Activated CD4-positive, CD25-positive, alpha-beta regulatory T cell treated with anti-CD3 and anti-CD28 coated beads, Interleukin-2, amount 50 U/mL, for 72 hours (primary cell): ENCODE measurements around the gene PRKN.
"Not testable (repeated sequence)": the region's sequence is repeated elsewhere in the genome, so short reads cannot be mapped to it uniquely, and the experiment has no call there.

ENCODE experiments used
- DNase-seq: peaks from one replicate; pipeline ENCODE4 v3.0.0; 2021

The PRKN gene

GRCh38 chr6:161826512-161826911 lies 901.1 kb downstream of the PRKN start:
- no peak for DNase-seq

DNA sequence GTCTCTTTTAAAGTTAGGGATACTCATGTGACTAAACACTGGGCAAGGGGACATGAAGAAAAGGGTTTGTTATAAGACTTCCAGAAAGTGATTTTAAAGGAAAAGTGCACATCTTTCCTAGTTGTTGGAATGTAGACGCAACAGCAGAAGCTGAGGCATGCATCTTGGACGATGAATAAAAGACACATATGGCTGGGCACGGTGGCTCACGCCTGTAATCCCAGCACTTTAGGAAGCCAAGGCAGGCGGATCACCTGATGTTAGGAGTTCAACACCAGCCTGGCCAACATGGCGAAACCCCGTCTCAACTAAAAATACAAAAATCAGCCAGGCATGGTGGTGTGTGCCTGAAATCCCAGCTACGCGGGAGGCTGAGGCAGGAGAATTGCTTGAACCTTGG lies 905.4 kb downstream of the PRKN start:
- not testable (repeated sequence) for DNase-seq

DNA sequence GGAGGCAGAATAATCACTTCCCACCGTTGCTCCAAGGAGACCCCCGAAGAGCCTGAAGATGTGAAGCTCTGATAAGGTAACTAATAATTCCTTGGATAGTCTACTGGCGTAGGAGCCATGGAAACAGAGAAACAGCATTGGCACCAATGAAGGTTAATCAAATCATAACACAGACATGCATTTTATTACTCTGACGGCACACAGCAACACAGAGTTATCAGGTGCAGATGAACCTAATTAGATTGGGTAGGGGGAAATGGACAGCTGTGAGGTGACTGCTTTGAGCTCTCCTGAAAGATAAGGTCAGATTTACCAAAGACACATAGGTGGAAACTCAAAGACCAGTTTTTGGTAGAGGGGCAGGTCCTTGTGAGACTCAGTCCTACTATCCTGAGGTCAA lies 909.7 kb downstream of the PRKN start:
- DNase-seq: no peak

DNA sequence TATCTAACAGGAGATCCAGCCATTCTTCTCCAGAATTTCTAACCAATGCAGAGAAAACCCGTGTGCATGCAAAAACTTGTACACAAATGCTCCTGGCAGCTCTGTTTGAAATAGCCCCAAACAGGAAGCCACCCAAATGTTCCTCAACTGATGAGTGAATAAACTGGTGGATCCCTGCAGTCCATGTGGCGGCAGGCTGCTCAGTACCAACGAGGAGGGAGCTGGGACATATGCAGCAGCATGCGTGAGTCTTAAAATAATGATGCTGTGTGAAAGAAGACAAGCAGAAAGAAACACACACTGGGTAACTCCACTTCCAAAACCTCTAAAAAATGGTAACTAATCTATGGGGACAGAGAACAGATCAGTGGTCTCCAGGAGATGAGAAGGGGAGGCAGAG lies 911.6 kb downstream of the PRKN start:
- DNase-seq: no peak

GRCh38 chr6:161813156-161813555 lies 914.4 kb downstream of the PRKN start:
- no peak for DNase-seq

DNA sequence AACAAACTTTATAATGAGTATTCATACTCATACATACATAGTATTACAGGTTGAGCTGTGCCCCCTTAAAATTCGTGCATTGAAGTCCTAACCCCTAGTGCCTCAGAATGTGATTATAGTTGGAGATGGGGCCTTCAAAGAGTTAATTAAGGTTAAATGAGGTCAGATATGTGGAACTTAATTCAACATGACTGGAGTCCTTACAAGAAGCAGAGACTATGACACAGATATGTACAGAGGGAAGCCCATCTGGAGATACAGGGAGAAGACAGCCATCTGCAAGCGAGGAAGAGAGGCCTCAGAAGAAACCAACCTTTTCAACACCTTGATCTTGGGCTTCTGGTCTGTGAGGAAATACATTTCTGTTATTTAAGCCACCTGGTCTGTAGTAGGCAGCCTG lies 917.6 kb downstream of the PRKN start:
- no peak for DNase-seq

GRCh38 chr6:161804838-161805237 lies 922.7 kb downstream of the PRKN start:
- no peak for DNase-seq

DNA sequence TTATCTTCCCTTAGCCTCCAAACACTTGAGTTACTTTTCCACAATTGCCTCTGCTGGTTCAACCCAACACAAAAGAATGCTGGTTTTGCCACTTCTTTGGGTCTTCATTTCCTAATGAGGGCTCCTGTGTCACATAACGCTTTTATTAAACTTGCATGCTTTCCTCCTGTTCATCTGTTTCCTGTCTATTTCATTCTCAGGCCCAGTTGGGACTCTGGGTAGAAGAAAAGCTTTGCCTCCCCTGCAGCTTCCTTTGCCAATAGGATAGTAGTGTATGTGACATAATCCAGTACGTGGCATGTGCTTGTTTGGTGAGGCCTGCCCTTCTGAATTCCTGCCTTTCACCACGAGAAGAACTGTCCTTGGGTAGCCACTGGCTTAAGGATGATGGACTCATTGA lies 924.4 kb downstream of the PRKN start:
- no peak for DNase-seq

DNA sequence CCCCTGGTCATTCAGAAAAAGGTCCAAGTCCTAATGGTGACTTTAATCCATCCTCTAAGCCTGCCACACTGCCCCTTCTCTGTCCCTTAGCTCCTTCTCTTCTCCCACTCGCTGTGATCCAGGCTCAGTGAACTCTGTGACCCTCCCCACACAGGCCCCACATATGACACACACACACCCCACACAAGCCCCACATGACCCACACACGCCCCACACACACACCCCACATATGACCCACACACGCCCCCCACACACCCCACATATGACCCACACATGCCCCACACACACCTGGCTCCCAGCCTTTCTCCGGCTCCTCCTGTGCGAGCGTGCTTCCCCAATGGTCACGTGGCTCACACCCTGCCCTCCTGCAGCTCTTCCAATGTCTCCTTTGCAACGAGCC lies 925.3 kb downstream of the PRKN start:
- no peak for DNase-seq

DNA sequence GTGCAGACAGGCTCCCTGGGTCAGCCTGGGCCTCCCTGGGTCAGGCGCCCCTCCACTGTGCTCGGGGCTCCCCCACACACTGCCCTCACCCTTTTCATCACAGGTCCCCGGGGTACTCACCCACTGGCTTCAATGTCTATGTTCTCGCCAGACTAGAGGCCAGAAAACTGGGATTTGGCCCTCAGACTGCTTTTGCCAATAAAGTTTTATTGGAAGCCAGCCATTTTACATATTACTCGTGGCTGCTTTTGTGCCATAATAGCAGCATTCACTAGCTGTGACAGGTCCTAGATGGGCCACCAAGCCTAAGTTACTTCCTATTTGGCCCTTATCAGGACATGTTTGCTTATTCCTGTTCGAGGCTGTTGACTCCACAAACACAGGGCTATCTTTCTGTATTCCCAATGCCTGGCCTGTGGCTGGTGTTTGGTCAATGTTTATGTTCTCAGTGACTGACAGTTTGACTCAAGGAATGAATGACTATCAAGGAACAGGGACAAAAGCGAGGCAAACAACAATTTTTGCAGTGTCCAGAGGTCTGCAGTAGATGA lies 928.6 kb downstream of the PRKN start:
- DNase-seq: no peak

DNA sequence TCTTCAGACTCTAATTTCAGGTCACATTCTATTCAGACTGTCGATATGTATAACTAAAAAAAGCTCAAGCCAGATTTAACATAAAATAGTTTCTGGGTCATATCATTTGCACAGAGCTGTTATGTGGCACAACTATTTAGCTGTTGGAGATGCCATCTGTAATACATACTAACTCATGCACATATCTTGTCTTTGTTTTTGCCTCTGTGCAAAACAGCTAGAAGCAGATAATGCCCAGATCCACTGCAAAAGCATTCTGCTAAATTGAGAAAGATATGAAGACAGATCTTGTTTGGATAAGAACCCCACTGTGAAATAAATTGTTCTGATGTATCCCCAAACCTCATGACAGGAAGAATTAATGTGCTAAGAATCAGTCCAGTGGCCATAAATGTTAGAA lies 930.9 kb downstream of the PRKN start:
- no peak for DNase-seq

- DNase-seq: no peak
These were observed 934.6 kb downstream of the PRKN start for GRCh38 chr6:161792851-161793493.

- no peak for DNase-seq
These were observed 939.0 kb downstream of the PRKN start for GRCh38 chr6:161788531-161788930.

DNA sequence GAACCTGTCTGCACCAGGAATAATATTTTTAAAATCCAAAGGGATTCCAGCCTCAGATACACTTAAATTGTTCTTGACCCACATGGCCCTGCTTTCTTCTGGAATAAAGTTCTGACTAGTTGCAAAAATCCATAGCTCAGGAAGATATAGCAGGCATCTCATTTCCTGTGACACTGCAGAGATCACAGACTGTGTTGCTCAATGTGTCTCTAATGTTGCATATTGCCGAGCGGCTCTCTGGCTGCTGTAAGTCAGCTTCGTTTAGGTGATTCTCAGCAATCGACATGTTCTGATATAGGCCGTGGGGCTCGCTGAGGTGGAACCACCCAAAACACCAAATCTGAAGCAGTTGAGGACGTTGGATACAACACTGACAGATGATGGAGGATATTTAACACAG lies 955.4 kb downstream of the PRKN start:
- DNase-seq: no peak

DNA sequence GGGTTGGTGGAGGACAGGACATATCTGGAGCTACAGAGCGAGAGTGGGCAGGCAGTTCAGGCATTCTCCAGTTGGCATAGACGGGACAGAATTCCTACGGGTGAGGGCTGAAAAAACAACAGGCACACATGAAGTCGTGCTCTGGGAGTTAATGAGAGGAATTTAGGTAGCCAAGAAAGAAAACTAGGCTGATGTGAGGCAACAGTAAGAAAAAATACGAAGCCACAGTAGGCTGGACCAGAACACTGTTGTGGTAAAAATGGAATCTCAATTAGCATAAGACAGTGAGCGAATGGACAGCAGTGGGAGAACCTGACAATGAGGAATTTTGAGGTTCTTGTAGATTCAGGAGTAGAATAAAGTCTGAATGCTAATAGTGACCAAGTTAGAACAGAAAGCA lies 965.6 kb downstream of the PRKN start:
- DNase-seq: no peak

DNA sequence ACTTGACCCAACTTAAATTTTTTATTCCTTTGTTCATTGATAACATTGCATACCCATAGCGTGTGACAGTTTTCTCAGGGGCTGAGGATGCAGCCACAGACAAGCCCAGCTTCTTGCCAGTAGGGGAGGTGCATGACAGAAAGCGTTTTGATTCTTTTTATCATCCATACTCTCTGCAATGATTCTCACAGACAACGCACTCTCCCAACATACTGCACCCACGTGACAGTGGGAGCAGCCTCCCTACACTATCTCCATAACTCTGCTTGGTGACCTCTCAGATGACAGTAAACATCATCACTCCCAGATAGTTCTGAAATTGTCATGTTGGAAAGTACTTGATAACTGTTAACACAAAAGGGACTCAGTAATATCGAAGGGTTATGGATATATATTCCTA lies 972.5 kb downstream of the PRKN start:
- no peak for DNase-seq

DNA sequence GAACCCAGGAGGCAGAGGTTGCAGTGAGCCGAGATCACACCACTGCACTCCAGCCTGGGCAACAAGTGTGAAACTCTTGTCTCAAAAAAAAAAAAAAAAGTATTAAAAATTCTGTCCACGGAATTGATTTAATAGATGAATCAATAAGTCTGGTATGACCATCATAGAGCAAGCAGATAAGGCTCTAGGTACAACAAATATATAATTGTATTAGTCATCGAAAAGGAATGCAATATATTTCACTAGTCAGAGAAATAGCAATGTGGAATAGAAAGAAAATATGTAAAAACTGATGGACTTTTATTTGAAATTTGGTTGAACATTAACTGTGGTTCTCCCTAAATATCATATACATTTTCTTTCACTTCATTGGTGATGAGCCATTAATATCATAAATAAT lies 976.9 kb downstream of the PRKN start:
- DNase-seq: no peak

DNA sequence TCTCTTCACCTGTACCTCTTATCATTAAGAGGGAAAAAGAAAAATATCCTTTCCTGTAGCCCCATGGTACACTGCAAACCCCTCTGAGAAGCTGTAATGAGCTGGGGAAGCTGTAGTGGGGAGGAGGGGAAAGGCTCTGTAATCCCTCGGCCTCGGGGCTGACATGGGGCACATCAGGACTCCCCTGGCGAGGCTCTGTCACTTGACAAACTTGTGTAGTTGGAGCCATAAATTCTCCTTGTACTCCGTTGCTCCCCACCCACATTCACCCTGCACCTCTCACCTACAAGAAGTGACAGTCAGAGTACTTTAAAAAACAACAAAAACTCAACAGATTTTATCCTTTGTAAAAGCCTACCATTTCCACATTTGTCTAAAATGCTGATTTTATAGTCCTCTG lies 978.0 kb downstream of the PRKN start:
- DNase-seq: no peak

- peak; percentile 30 for DNase-seq
These were observed 978.8 kb downstream of the PRKN start for GRCh38 chr6:161748535-161749416.

DNA sequence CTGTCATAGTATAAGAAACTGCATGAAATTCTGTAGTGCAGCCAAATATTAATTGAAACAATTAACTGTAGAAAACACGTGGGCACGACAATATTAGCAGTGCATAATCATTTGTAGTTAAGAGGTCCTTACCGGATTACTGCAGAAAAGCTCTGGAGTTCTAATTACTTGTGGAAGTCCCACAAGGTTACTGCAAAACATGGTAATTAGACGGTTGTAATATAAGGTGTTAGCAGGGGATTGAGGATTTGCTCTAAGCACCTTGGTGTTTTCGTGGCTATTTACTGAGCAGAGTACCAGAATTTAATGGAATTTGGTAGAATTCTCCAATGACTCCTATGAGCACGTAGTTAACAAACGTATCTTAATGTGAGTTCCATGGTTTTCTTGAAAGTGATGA lies 980.1 kb downstream of the PRKN start:
- DNase-seq: no peak

GRCh38 chr6:161745594-161746141 lies 981.9 kb downstream of the PRKN start:
- no peak for DNase-seq

DNA sequence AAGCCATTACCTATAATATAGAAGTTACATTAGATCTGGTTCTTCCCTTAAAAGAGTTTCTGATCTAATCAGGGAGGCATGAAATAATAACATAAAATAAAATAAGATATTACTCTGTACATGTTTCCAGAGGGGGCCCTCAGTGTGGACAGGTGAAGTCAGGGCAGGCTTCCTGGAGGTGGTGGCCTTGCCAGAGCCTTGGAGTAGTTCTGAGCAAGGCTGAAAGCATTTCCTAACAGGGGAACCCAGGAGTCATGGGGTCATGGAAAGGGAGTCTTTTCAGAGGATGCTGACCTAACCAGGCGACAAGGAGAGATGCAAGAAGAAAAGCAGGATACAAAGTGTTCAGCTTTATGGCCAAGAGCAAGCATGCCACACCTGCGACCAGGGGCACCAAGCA lies 982.4 kb downstream of the PRKN start:
- DNase-seq: no peak

- no peak for DNase-seq
These were observed 983.1 kb downstream of the PRKN start for GRCh38 chr6:161744211-161745067.
